Activated B cell treated with CpG ODN at 0.5 μM for 24 hours (primary cell): Measurements from ENCODE around the gene MTA2. TPM values are rescaled to one million over a fixed set of nuclear protein-coding genes. Genes with fewer than 3 reads are reported as not detected.
"Not testable (repeated sequence)": the region's sequence is repeated elsewhere in the genome, so short reads cannot be mapped to it uniquely, and the experiment has no call there.

Experiments
- ATAC-seq: fragments of 200-7000 bp; cut with Tn5 transposase; one replicate; pipeline ENCODE4 v1.10.0; 2021; ENCODE audit warnings: low read depth, mild to moderate bottlenecking, moderate library complexity
- CTCF ChIA-PET: fragments of 350-600 bp; sonication (Branson Sonifier 250); formaldehyde crosslinking; loops from one replicate; lab custom pipeline; 2021; ENCODE audit warnings: antibody characterized with exemption; lab: Charles Lee
- POLR2A ChIA-PET: fragments of 350-600 bp; sonication (Branson Sonifier 250); formaldehyde crosslinking; loops from one replicate; lab custom pipeline; 2021; ENCODE audit warnings: antibody characterized with exemption; lab: Charles Lee
- DNase-seq: peaks from one replicate; pipeline ENCODE4 v3.0.0; 2022
- H3K27ac Mint-ChIP-seq: one replicate; pipeline ENCODE4 v1.8.0; 2020; ENCODE audit warnings: mixed read lengths
- H3K27me3 Mint-ChIP-seq: one replicate; pipeline ENCODE4 v1.8.0; 2021; ENCODE audit warnings: mixed read lengths
- H3K36me3 Mint-ChIP-seq: one replicate; pipeline ENCODE4 v1.8.0; 2021; ENCODE audit warnings: low read depth, mixed read lengths
- H3K4me1 Mint-ChIP-seq: one replicate; pipeline ENCODE4 v1.8.0; 2021; ENCODE audit warnings: mixed read lengths
- H3K4me3 Mint-ChIP-seq: one replicate; pipeline ENCODE4 v1.8.0; 2020; ENCODE audit warnings: mild to moderate bottlenecking, mixed read lengths
- H3K9me3 Mint-ChIP-seq: one replicate; pipeline ENCODE4 v1.8.0; 2020; ENCODE audit warnings: mixed read lengths
- CTCF ChIP-seq: fragments of 200-600 bp; IDR thresholded peaks from one replicate; pipeline ENCODE4 v1.8.0; 2022; ENCODE audit warnings: antibody characterized with exemption, mild to moderate bottlenecking
- intact Hi-C: fragments of 100-400 bp; cut with micrococcal nuclease; formaldehyde crosslinking; loops from one replicate; pipeline ENCODE4 v1.15.1; 2024
- total RNA-seq: library from RNA; stranded (reverse); gene quantifications from 2 replicates; pipeline ENCODE4 v1.2.3, GENCODE V29; 2022

Gene MTA2
- total RNA-seq, 1 donor from 2014 or later, result 175 TPM

- peaks cover 42% of the 10 kb centered on the region for H3K4me1 Mint-ChIP-seq
- no peaks in the 10 kb centered on the region for H3K27me3 Mint-ChIP-seq
- intact Hi-C loops, result loop anchor here (5.0 kb wide), 2 partner anchors 183 to 263 kb away; partner anchors contain the start of genes STX5, TEX54 and ZBTB3
- ATAC-seq (no peak), DNase-seq (no peak)
- TF ChIP-seq CTCF, result no peak
- no peak overlapping the region for H3K4me3 Mint-ChIP-seq
- H3K27ac Mint-ChIP-seq, result no peak overlapping the region
- H3K36me3 Mint-ChIP-seq, result peaks cover 89% of the 10 kb centered on the region
- CTCF ChIA-PET, result interaction anchor here (1.1 to 2.0 kb wide), 2 partner anchors 9 to 145 kb away, joined by 3 to 6 read pairs; no protein-coding TSS in a partner anchor
- no peaks in the 10 kb centered on the region for H3K9me3 Mint-ChIP-seq
- POLR2A ChIA-PET, result interaction anchor here (1.0 to 1.4 kb wide), 3 partner anchors 12 to 158 kb away, joined by 3 to 8 read pairs (median 3); partner anchors contain the start of genes HNRNPUL2, TTC9C and TUT1
These were observed 32.1 kb downstream of the MTA2 start for GRCh38 chr11:62569611-62570010.

- POLR2A ChIA-PET, result interaction anchor here (0.6 to 1.7 kb wide), 2 partner anchors 15 to 239 kb away, joined by 4 read pairs; no protein-coding TSS in a partner anchor
- CTCF ChIA-PET, result interaction anchor here (0.6 kb wide), 1 partner anchor 70 kb away, joined by 3 read pairs; no protein-coding TSS in a partner anchor
- H3K4me3 Mint-ChIP-seq, result no peak overlapping the region
- intact Hi-C loops, result no loop called here
- peak overlapping the region; percentile 30 for H3K27ac Mint-ChIP-seq
- no peak for DNase-seq
- no peak for ATAC-seq
- peaks cover 82% of the 10 kb centered on the region for H3K36me3 Mint-ChIP-seq
- H3K9me3 Mint-ChIP-seq, result no peaks in the 10 kb centered on the region
- no peak for TF ChIP-seq CTCF
- H3K27me3 Mint-ChIP-seq, result no peaks in the 10 kb centered on the region
- H3K4me1 Mint-ChIP-seq, result peaks cover 21% of the 10 kb centered on the region
These were observed 34.5 kb downstream of the MTA2 start for GRCh38 chr11:62567018-62567633.

GRCh38 chr11:62566247-62566646 lies 35.4 kb downstream of the MTA2 start:
- ATAC-seq, result no peak
- H3K36me3 Mint-ChIP-seq, result peaks cover 79% of the 10 kb centered on the region
- peaks cover 12% of the 10 kb centered on the region for H3K4me1 Mint-ChIP-seq
- no peaks in the 10 kb centered on the region for H3K9me3 Mint-ChIP-seq
- no peak overlapping the region for H3K4me3 Mint-ChIP-seq
- DNase-seq, result no peak
- no peaks in the 10 kb centered on the region for H3K27me3 Mint-ChIP-seq
- ChIA-PET CTCF (interaction anchor here (0.6 to 1.5 kb wide), 3 partner anchors 23 to 142 kb away, joined by 3 to 5 read pairs (median 5); no protein-coding TSS in a partner anchor), POLR2A (interaction anchor here (0.7 to 1.7 kb wide), 4 partner anchors 8 to 274 kb away, joined by 3 to 6 read pairs (median 4); partner anchors contain the start of genes EEF1G and INTS5)
- peak overlapping the region; percentile 51 for H3K27ac Mint-ChIP-seq
- intact Hi-C loops, result no loop called here
- no peak for TF ChIP-seq CTCF

- intact Hi-C loops, result no loop called here
These were observed 36.4 kb downstream of the MTA2 start for GRCh38 chr11:62565100-62565802.

GRCh38 chr11:62561677-62562230 lies 39.9 kb downstream of the MTA2 start:
- Mint-ChIP-seq H3K4me1 (peaks cover 32% of the 10 kb centered on the region), H3K27ac (peak overlapping the region; percentile 41), H3K36me3 (peaks cover 72% of the 10 kb centered on the region)
- H3K4me3 Mint-ChIP-seq, H3K27me3 Mint-ChIP-seq, H3K9me3 Mint-ChIP-seq, DNase-seq, intact Hi-C loops, ATAC-seq: not testable (repeated sequence)
- POLR2A ChIA-PET, result interaction anchor here (0.7 to 5.5 kb wide), 3 partner anchors 11 to 137 kb away, joined by 3 to 40 read pairs (median 17); partner anchors contain the start of gene EEF1G
- CTCF ChIA-PET, result interaction anchor here (1.0 to 11.9 kb wide), 5 partner anchors 8 to 136 kb away, joined by 3 to 192 read pairs (median 13); no protein-coding TSS in a partner anchor

More at GRCh38 chr11:62565100-62565802, 36.4 kb downstream of the MTA2 start:
- H3K4me3 Mint-ChIP-seq, result no peak overlapping the region
- TF ChIP-seq CTCF, result no peak
- H3K27ac Mint-ChIP-seq, result no peak overlapping the region
- peaks cover 81% of the 10 kb centered on the region for H3K36me3 Mint-ChIP-seq
- ChIA-PET POLR2A (interaction anchor here (0.6 to 2.0 kb wide), 4 partner anchors 9 to 140 kb away, joined by 3 to 7 read pairs (median 5); partner anchors contain the start of gene EEF1G), CTCF (interaction anchor here (0.6 to 1.5 kb wide), 4 partner anchors 22 to 141 kb away, joined by 4 to 5 read pairs (median 5); no protein-coding TSS in a partner anchor)
- ATAC-seq (no peak), DNase-seq (no peak)
- H3K9me3 Mint-ChIP-seq, result no peaks in the 10 kb centered on the region
- peaks cover 14% of the 10 kb centered on the region for H3K4me1 Mint-ChIP-seq
- no peaks in the 10 kb centered on the region for H3K27me3 Mint-ChIP-seq
